HEK293 (cell line): ENCODE data around the gene SNRPA1.

Experiments
- CTCF ChIA-PET: fragments of 350-600 bp; formaldehyde crosslinking; extraction: SDS; loops from one replicate; lab custom pipeline; 2021; ENCODE audit warnings: antibody characterized with exemption; lab: Yijun Ruan, JAX
- POLR2A ChIA-PET: fragments of 300-600 bp; formaldehyde crosslinking; extraction: SDS; loops from one replicate; lab custom pipeline; 2020; ENCODE audit warnings: antibody characterized with exemption, inconsistent platforms; lab: Yijun Ruan, JAX
- H3K27ac ChIP-seq: fragments of 200-500 bp; sonication (Bioruptor generic); 2 replicates; pipeline ENCODE4 v1.5.1; 2014; ENCODE audit warnings: low read depth, low read length, control low read depth, inconsistent platforms; ENCODE audit errors: extremely low read depth
- H3K36me3 ChIP-seq, 2 experiments: fragments of 200-500 bp in 1 of 2; sonication (Bioruptor generic) in 1 of 2; 1 replicate in 1 of 2; 2 replicates in 1 of 2; pipeline ENCODE4 v1.5.1; 2014 to 2017; ENCODE audit warnings: inconsistent platforms in 2 of 2, low read length in 2 of 2; ENCODE audit not compliant: control insufficient read depth in 2 of 2, insufficient read depth in 1 of 2
- H3K4me1 ChIP-seq: fragments of 200-500 bp; sonication (Bioruptor generic); 2 replicates; pipeline ENCODE4 v1.5.1; 2014; ENCODE audit warnings: mild to moderate bottlenecking, low read length, inconsistent platforms; ENCODE audit not compliant: control insufficient read depth, insufficient read depth
- H3K4me3 ChIP-seq: 2 replicates; pipeline ENCODE4 v1.5.1; 2011; ENCODE audit warnings: low read depth, mild to moderate bottlenecking, control low read depth, low read length, moderate library complexity
- H3K9me3 ChIP-seq: fragments of 200-500 bp; sonication (Bioruptor generic); 2 replicates; pipeline ENCODE4 v1.5.1; 2014; ENCODE audit warnings: low read depth, low read length, inconsistent platforms; ENCODE audit not compliant: control insufficient read depth, insufficient read depth
- BCL6B ChIP-seq: fragments of 450-650 bp; formaldehyde crosslinking; IDR thresholded peaks from 2 replicates; pipeline ENCODE4 v1.5.1; 2017; ENCODE audit warnings: missing biosample characterization, missing genetic modification characterization
- EGR2 ChIP-seq: fragments of 450-650 bp; formaldehyde crosslinking; IDR thresholded peaks from 2 replicates; pipeline ENCODE4 v1.5.1; 2016; ENCODE audit warnings: low read depth, missing biosample characterization, missing genetic modification characterization
- GLI2 ChIP-seq: fragments of 450-650 bp; formaldehyde crosslinking; IDR thresholded peaks from 2 replicates; pipeline ENCODE4; 2017; ENCODE audit warnings: missing biosample characterization, missing genetic modification characterization, low read depth, borderline replicate concordance
- GLIS1 ChIP-seq: fragments of 450-650 bp; formaldehyde crosslinking; IDR thresholded peaks from 2 replicates; pipeline ENCODE4 v1.5.1; 2016; ENCODE audit warnings: missing biosample characterization, missing genetic modification characterization
- INSM2 ChIP-seq: fragments of 450-650 bp; formaldehyde crosslinking; IDR thresholded peaks from 2 replicates; pipeline ENCODE4 v1.5.1; 2016; ENCODE audit warnings: missing biosample characterization, missing genetic modification characterization
- PRDM6 ChIP-seq: fragments of 450-650 bp; formaldehyde crosslinking; IDR thresholded peaks from 2 replicates; pipeline ENCODE4 v1.5.1; 2017; ENCODE audit warnings: missing biosample characterization, missing genetic modification characterization
- SCRT2 ChIP-seq: fragments of 450-650 bp; formaldehyde crosslinking; IDR thresholded peaks from 2 replicates; pipeline ENCODE4 v1.5.1; 2016; ENCODE audit warnings: missing biosample characterization, missing genetic modification characterization
- ZFHX2 ChIP-seq: fragments of 450-650 bp; formaldehyde crosslinking; conservative IDR thresholded peaks from 2 replicates; pipeline ENCODE4 v1.5.1; 2016; ENCODE audit warnings: missing biosample characterization, missing genetic modification characterization
- ZNF324 ChIP-seq: fragments of 450-650 bp; formaldehyde crosslinking; IDR thresholded peaks from 2 replicates; pipeline ENCODE4 v1.5.1; 2016; ENCODE audit warnings: missing biosample characterization, missing genetic modification characterization
- ZNF423 ChIP-seq: fragments of 450-650 bp; formaldehyde crosslinking; IDR thresholded peaks from 2 replicates; pipeline ENCODE4 v1.5.1; 2016; ENCODE audit warnings: missing biosample characterization, missing genetic modification characterization
- ZNF426 ChIP-seq: fragments of 450-650 bp; formaldehyde crosslinking; IDR thresholded peaks from 2 replicates; pipeline ENCODE4 v1.5.1; 2017; ENCODE audit warnings: missing biosample characterization, missing genetic modification characterization, mild to moderate bottlenecking, inconsistent platforms, moderate library complexity
- ZNF513 ChIP-seq: fragments of 450-650 bp; IDR thresholded peaks from 2 replicates; pipeline ENCODE4 v1.5.1; 2018; ENCODE audit warnings: missing biosample characterization, missing genetic modification characterization
- ZNF600 ChIP-seq: fragments of 450-650 bp; formaldehyde crosslinking; IDR thresholded peaks from 2 replicates; pipeline ENCODE4 v1.5.1; 2016; ENCODE audit warnings: missing biosample characterization, missing genetic modification characterization
- ZNF645 ChIP-seq: fragments of 450-650 bp; formaldehyde crosslinking; IDR thresholded peaks from 2 replicates; pipeline ENCODE4; 2016; ENCODE audit warnings: missing biosample characterization, missing genetic modification characterization

The SNRPA1 gene

GRCh38 chr15:101246391-101246790 lies 48.7 kb downstream of the SNRPA1 start:
- Histone ChIP-seq H3K4me3 (no peak overlapping the region), H3K36me3 (peaks cover 0 to 17% of the 10 kb centered on the region in 2 experiments; a peak in 1 of 3 replicates), H3K27ac (no peak overlapping the region), H3K9me3 (no peaks in the 10 kb centered on the region), H3K4me1 (peaks cover 32% of the 10 kb centered on the region)
- TF ChIP-seq ZNF426 (tag by site-specific recombination) = no peak
- POLR2A ChIA-PET = interaction anchor here (0.7 kb wide), 1 partner anchor 367 kb away, joined by 5 read pairs; no protein-coding TSS in a partner anchor
- CTCF ChIA-PET = interaction anchor here (2.6 kb wide), 1 partner anchor 12 kb away, joined by 9 read pairs; no protein-coding TSS in a partner anchor

- ChIA-PET POLR2A (no interaction called here), CTCF (interaction anchor here (0.6 to 1.4 kb wide), 5 partner anchors 9 to 573 kb away, joined by 3 to 4 read pairs (median 3); no protein-coding TSS in a partner anchor)
Observed at GRCh38 chr15:101244889-101245668, 50.0 kb downstream of the SNRPA1 start.

GRCh38 chr15:101244036-101244781 lies 50.8 kb downstream of the SNRPA1 start:
- Histone ChIP-seq H3K27ac (no peak overlapping the region), H3K4me3 (no peak overlapping the region), H3K4me1 (peaks cover 31% of the 10 kb centered on the region), H3K9me3 (no peaks in the 10 kb centered on the region), H3K36me3 (peaks cover 0 to 17% of the 10 kb centered on the region in 2 experiments; a peak in 1 of 3 replicates)
- CTCF ChIA-PET = interaction anchor here (0.6 to 1.4 kb wide), 2 partner anchors 14 to 325 kb away, joined by 3 to 4 read pairs; partner anchors contain the start of gene LRRK1
- TF ChIP-seq GLIS1 (tag by site-specific recombination) = no peak
- TF ChIP-seq ZNF645 = no peak
- TF ChIP-seq INSM2 (tag by site-specific recombination) = no peak
- TF ChIP-seq SCRT2 = peak; percentile 69; the same call in 1 of the 2 replicates
- TF ChIP-seq ZNF423 (tag by site-specific recombination) = no peak
- TF ChIP-seq ZNF324 (tag by site-specific recombination) = no peak
- TF ChIP-seq GLI2 (tag by site-specific recombination) = no peak
- peak; percentile 63 for TF ChIP-seq PRDM6 (tag by site-specific recombination)
- POLR2A ChIA-PET = no interaction called here

More at GRCh38 chr15:101244889-101245668, 50.0 kb downstream of the SNRPA1 start:
- no peak overlapping the region for H3K27ac ChIP-seq
- H3K9me3 ChIP-seq = no peaks in the 10 kb centered on the region
- TF ChIP-seq EGR2 (tag by site-specific recombination) (peak; percentile 68), SCRT2 (peak; percentile 53), ZNF600 (tag by site-specific recombination) (0 out of 2 replicates have a peak, but pooled peaks have one; percentile 47), BCL6B (tag by site-specific recombination) (no peak), ZNF513 (tag by site-specific recombination) (no peak), ZFHX2 (tag by site-specific recombination) (peak; percentile 45; the same call in 1 of the 2 replicates)
- TF ChIP-seq, all 188 proteins: peak for 4
- peaks cover 32% of the 10 kb centered on the region for H3K4me1 ChIP-seq
- no peak overlapping the region for H3K4me3 ChIP-seq
- peaks cover 0 to 17% of the 10 kb centered on the region in 2 experiments; a peak in 1 of 3 replicates for H3K36me3 ChIP-seq
